CD4-positive, alpha-beta T cell treated with Interleukin-2 at 100 ng/mL for 4 hours (primary cell): Measurements from ENCODE around the gene METTL9.
"Not testable (repeated sequence)": the region's sequence is repeated elsewhere in the genome, so short reads cannot be mapped to it uniquely, and the experiment has no call there.

Experiments used
- DNase-seq: peaks from one replicate; pipeline ENCODE4 v3.0.0-alpha.2; 2020; ENCODE audit warnings: low spot score

Gene METTL9

DNA sequence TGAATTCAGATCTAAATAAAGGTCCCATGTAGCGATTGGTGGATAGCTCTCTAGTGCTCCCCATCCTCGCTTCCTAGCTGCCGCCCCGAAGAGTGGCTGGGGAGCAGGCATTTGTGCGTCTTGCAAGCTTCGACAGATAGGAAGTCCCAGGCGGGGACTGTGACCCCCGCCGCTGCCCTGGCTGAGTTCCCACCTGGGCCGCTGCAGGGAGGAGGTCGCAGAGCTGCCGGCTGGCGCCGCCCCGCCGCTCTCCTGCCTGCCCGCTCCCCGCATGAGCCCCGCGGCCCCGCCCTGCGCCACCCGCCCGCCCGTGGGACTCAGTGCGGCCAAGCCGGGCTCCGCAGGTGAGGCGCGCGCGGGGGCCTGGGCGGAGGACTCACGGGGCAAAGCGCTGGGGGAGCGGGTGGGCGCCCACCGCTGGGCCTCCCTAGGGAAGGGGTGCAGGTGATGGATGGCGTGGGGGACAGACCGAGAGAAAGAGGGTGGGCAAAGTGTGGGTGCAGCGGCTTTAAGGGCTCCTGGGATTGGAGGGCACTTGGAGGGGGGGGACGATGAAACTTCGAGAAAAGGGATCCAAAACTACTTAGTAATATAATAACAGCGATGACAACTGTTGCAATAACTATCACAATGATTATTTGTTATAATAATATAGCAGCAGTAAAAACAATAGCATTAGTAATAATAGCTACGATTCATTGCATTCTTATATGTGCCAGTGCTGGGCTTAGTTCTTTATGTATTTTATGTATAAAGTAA, 64.7 kb downstream of the METTL9 start, which contains the start of gene OTOA:
TSS of gene OTOA (plus strand) at position 80 of the 759 bp plus-strand sequence. CDS start 14,547 bp downstream, outside the sequence.
- DNase-seq = no peak

DNA sequence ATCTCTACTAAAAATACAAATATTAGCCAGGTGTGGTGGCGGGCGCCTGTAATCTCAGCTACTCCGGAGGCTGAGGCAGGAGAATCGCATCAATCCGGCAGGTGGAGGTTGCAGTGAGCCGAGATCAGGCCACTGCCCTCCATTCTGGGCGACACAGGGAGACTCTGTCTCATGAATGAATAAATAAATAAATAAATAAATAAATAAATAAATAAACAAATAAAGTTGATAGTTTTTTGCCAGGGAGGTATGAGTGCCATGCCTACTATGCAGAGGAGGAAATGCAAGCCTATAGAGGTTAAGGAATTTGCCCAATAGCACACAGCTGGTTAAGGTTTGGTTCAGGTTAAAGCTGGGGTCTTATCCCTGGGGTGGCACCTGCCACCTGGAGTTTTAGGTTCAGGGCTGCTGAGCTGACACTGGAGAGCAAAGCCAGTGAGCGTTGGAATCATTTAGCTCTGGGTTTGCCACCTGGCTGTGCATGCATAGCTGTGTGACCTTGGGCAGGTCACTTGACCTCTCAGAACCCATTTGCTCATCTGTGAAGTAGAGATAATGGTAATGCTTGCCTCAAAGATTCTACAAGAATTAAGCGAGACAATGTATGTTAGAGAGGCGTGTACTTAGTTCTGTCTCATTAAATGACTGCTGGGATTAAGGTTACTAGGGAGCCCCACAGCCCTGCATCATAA, 65.6 kb downstream of the METTL9 start:
- DNase-seq = no peak

DNA sequence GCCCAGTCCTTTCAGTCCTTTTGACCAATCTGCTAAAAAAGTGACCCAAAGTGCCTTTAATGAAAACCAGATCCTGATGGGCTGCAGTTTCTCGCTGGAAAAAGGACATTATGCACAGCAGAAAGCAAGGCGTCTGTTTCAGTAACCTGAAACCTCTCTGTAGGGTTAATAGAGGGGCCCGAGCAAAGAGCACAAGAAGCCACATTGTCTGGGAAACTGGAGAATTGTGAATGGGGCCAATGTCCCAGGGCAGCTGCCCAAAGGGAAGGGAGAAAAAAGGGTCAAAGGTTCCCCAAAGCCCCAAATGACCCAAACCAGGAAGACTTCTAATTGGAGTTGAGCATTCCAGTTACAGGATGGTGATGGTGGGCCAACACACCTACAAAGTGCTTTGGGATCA, 67.4 kb downstream of the METTL9 start:
- DNase-seq = no peak

DNA sequence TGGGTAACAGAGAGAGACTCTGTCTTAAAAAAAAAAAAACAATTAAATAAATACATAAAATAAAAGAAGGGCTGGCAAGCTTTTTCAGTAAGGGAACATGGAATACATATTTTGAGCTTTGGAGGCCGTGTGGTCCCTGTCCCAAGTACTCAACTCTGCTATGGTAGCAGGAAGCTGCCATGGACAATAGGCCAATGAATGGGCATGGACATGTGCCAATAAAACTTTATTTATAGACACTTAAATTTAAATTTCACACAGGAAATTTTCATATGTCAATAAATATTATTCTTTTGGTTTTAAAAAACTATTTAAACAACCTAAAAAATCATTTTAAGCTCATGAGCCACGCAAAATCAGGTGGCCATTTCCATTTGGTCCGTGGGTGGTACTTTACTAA, 68.2 kb downstream of the METTL9 start:
- no peak for DNase-seq

DNA sequence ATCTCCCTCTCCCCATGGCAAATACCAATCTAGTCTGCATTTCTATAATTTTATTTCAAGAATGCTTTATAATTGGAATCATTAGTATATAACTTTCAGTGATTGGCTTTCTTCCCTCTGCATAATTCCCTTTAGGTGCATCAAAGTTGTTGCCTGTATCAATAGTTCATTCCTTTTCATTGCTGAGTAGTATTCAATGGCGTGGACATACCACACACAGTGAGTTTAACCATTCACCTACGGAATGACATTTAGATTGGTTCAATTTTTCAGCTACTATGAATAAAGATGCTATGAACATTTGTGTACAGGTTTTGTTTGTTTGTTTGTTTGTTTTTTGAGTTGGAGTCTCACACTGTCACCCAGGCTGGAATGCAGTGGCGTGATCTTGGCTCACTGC, 74.1 kb downstream of the METTL9 start:
- no peak for DNase-seq

DNA sequence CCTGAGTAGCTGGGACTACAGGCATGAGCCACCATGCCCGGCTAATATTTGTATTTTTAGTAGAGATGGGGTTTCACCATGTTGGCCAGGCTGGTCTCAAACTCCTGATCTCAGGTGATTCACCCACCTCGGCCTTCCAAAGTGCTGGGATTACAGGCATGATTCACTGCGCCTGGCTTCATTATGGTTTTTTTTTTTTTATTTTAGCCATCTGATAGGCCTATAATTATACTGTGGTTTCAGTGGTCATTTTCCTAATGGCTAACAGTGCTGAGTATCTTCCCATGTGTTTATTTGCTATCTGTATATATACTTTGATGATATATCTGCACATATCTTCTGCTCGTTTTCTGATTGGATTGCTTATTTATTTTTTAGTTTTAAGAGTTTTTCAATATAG, 75.1 kb downstream of the METTL9 start:
- DNase-seq = not testable (repeated sequence)

DNA sequence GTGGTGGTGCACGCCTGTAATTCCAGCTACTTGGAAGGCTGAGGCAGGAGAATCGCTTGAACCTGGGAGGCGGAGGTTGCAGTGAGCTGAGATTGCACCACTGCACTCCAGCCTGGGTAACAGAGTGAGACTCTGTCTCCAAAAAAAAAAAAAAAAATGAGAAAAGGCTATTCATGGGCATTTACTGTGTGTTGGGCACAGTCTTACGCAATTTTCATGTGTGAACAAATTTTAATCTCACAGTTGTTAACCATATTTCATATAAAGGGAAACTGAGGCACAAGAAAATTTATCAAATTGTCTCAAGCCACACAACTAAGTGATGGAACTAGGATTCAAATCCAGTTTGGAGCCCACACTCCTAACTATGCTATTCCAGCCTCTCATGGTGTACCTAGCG, 81.3 kb downstream of the METTL9 start:
- DNase-seq = not testable (repeated sequence)

DNA sequence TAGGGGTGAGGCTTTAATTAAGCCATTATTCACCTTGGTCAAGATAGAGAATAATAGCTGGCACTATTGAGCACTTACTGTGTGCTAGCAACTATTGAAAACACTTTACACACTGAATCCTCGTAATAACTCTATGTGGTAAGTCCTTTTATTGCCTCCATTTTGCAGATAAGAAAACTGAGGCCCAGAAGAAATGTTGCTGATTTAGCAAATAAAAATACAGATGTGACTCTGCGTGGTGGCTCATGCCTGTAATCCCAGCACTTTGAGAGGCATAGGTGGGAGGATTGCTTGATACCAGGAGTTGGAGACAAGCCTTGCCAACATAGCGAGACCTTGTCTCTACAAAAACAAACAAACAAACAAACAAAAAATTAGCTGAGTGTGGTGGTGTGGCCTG, 83.8 kb downstream of the METTL9 start:
- DNase-seq = no peak

DNA sequence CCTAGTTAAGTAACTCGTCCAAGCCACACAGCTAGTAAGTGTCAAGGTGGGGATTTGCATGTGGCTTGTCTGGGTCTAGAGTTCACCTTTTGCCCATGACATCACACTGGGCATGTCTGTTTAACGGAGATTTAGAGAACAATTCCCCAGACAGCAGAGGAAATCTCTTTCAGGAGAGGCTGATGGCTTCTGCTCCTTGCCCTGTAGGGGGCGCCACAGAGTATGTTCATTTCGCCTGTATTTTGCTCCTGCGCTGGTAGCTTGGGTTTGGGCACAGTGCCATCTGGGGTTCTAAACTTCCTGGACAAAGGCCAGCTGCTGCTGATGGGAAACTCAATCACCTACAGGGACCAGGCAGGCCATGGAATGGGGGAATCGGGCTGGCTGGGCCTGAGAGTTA, 84.8 kb downstream of the METTL9 start:
- peak; percentile 28 for DNase-seq

DNA sequence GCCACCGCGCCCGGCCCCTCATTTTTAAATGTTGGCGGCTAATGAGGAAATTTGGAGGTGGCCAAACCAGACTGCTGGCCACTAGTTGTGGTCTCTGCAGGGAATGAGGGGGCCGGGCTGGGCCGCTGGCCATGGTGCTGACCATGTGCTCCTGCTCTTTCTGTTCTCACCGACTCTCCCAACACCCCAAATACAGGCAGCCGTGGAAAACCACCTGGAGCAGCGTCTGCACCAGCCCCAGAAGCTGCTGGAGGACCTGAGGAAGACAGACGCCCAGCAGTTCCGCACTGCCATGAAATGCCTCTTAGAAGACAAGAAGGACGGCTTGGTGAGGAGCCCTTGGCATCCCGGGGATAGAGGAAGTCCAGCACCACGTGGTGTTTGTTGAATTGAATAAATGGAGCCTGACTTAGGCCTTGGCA, 85.7 kb downstream of the METTL9 start:
- no peak for DNase-seq

DNA sequence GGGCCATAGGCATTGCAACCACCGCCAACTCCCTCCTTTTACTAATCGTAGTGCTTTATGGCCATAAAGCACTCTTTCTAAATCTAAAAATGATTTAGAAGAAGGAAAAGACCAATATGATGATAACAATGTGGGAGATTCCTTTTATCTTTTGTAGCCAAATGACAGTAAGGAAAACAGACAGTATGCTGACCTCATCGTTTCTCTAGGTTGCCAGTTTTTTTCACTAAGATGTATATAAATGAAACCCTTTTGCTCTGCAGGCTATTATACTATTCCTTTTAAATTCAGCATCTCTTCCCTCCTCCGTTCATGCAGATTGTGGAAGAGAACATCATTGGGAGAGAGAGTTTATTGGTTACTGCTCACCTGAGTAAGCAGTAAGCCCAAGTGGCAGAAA, 89.7 kb downstream of the METTL9 start:
- DNase-seq = no peak

DNA sequence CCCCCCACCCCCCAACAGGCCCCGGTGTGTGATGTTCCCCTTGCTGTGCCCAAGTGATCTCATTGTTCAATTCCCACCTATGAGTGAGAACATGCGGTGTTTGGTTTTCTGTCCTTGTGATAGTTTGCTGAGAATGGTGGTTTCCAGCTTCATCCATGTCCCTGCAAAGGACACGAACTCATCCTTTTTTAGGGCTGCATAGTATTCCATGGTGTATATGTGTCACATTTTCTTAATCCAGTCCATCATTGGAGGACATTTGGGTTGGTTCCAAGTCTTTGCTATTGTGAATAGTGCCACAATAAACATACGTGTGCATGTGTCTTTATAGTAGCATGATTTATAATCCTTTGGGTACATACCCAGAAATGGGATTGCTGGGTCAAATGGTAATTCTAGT, 91.6 kb downstream of the METTL9 start:
- not testable (repeated sequence) for DNase-seq

DNA sequence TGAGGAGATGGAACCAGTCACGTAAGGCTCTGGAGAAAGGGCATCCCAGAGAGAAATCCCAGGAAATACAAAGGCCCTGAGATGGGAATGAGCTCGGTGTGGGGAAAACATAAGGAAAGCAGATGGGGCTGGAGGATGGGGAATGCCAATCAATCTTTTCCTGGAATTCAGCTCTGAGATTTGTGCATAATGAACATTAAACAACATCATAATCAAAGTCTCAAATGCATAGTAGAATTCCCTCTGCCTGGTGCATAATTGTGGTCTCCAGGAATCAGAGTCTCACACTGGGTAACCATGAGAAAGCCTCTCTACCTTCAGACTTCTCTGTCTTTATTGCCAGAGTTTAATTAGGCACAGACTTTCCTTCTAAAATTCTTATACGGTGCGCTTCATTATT, 95.2 kb downstream of the METTL9 start:
- DNase-seq = no peak

DNA sequence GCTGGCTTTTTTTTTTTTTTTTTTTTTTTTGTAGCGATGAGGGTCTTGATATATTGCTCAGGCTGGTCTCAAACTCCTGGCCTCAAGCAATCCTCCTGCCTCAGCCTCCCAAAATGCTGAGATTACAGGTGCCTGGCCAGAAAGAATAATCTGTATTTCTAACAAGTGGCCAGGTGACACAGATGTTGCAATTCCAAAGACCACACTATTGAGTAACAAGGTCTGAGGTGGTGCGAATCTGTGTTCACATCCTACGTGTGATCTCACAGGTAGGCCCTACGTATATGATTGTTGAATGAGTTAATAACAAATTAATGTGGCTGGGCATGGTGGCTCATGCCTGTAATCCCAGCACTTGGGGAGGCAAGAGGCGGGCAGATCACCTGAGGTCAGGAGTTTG, 97.7 kb downstream of the METTL9 start:
- DNase-seq = no peak

DNA sequence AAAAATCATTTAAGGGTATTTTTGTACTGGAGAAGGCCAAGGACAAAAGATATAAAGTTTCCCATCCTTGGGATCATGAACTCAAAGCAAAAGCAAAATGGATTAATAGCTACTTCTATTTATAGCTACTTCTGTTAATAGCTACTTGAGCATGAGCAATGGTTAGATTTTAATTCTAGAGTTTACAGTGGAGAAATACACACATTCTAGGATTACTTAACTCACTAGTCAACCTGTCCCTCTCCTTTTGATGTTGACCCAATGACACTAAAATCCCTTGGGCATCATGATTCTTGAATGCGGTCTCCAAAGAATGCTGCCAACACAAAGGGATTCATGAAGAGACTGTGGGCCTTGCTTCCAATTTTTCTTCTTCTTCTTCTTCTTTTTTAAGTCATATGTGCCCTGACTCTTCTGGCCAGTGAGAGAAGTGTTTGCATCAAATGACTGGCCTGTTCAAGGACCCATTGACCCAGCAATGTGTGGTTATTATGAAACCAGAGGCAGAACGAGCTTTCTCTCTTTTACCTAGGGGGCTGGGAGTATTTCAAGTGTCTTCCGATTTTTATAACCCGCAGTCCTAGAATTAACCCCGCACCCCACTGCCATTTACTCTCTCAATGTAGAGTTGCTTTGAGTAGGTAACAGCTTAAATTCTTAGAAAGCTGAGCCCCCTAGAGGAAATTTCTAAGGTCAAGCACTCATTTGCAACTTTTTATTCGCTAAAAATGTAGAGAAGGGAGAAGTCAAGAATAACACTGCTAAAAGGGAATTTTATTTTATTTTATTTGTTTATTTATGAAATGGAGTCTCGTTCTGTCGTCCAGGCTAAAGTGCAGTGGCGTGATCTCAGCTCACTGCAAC, 99.0 kb downstream of the METTL9 start:
- DNase-seq = no peak

DNA sequence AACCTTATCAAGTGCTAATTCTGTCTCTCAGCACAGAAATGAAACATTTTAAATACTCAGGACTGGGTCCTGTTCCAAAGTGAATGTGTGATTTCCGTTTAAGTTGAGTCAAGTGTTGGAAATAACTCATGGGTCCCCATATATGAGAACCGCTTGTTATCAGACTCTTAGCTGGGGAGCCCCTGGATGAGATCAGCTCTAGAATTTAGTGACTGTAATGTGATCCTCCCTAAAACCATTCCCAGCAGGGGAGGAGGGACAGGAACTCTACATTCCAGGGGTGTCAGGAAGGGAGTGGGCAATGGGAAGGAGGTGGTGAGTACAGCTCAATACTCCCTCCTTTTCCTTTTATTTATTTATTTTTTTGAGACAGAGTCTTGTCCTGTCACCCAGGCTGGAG, 101.9 kb downstream of the METTL9 start:
- no peak for DNase-seq

DNA sequence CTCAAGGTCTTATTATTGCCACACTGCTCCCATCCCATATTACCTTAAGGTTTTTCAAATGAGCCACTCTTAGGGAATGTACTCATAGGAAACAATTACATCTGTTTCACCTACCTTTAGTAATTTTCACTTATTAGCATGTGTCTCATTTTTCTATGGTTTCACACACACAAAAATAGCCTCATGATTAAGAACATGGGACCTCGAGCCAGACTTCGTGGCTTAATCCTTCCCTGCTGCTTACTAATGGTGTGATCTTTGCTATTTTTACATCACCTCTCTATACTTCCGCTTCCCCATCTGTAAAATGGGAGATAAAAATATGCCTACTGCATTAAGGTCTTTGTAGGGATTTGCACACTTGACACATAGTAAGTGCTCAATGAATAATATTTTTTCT, 102.9 kb downstream of the METTL9 start:
- DNase-seq = no peak

DNA sequence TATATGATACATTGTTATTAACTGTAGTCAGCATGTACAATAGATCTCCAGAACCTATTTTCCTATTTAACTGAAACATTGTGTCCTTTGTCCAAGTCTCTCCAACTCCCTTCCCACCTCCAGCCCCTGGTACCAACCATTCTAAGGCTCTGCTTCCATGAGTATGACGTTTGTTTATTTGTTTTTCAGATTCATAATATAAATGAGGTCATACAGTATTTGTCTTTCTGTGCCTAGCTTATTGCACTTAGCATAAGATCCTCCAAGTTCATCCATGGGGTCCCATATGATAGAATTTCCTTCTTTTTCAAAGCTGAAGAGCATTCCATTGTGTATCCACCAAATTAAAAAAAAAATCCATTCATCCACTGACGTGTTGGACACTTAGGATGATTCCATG, 103.8 kb downstream of the METTL9 start:
- no peak for DNase-seq

DNA sequence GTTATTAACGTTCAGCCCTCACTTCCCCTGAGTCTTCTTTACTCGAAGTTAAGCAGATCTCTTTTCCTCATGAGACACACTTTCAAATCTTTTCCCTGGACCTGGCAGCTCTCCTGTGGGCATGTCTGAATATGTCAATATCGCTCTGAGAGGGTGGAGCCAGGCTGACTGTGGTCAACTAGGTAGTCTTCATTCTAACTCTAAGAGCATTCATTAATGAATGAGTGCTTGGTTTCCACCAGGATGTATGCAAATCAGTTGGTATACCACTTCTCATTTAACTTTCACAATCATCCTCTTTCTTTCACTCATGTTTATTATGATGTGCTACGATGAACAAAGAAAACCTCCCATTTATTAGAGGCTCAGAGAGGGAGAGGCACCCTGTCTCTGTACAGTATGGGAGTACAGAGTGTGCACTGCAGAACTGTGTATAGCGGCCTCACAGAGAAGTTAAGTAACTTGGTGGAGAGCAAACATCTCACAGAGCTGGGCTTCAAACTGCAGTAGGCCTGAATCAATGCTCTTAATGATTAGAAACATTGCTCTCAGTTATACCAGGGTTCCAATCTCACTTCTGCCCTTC, 104.3 kb downstream of the METTL9 start:
- DNase-seq = no peak

DNA sequence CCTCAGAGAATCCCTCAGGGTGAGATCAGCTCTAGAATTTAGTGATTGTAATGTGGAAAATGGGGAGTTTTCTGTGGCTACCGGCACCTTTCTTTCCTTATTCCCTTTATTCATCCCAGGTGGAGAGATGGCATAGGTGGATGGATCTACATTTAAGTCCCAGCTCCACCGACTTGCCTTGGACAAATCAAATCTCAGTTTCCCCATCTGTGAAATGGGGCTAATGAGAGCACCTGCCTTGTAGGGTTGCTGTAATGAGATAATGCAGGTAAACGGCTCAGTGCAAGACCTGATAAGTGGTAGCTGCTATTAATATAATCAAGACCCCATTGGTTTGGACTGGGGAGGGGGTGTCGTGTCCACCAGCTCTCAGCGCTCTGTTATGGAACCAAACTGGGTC, 104.9 kb downstream of the METTL9 start:
- no peak for DNase-seq

DNA sequence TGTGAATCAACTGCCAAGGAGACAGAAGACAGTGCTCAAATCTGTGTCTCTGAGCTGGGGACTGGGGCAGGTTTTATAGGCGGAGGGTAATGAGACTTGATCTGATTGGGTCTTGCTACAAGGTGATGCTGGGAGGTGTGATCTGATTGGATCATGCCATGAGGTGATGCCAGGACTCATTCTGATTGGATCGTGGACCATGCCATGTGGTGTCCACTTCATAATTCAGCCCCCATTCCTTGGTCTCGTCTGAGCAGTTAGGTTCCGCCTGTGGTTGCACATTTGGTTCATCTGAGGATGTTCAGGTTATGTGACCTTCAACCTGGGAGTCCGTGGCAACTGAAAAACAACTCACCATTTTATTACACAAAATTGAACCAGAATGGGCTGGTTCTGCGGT, 105.4 kb downstream of the METTL9 start:
- DNase-seq = no peak
